SK-N-SH (cell line): Measurements from ENCODE around the gene GRID2IP.

Experiments used
- EZH2phosphoT487 ChIP-seq: fragments of 200-600 bp; sonication (generic); IDR thresholded peaks from 2 replicates; pipeline ENCODE4 v1.6.1; 2017; ENCODE audit warnings: low read depth, mixed run types, mild to moderate bottlenecking, antibody characterized with exemption, moderate library complexity, borderline replicate concordance
- FOXM1 ChIP-seq: IDR thresholded peaks from 2 replicates; pipeline ENCODE4 v1.4.0; 2012; ENCODE audit warnings: low read depth, mild to moderate bottlenecking
- GABPA ChIP-seq: IDR thresholded peaks from 2 replicates; pipeline ENCODE4 v1.4.0; 2012; ENCODE audit warnings: low read depth, mild to moderate bottlenecking
- POLR2AphosphoS5 ChIP-seq: IDR thresholded peaks from 2 replicates; pipeline ENCODE4 v1.6.1; 2012; ENCODE audit warnings: low read depth, low read length
- RAD21 ChIP-seq: IDR thresholded peaks from 2 replicates; pipeline ENCODE4 v1.6.1; 2012; ENCODE audit warnings: mild to moderate bottlenecking, low read length
- RXRA ChIP-seq: IDR thresholded peaks from 2 replicates; pipeline ENCODE4 v1.4.0; 2012; ENCODE audit warnings: low read depth, mild to moderate bottlenecking, borderline replicate concordance
- SMC3 ChIP-seq: IDR thresholded peaks from 2 replicates; pipeline ENCODE4 v1.6.1; 2012; ENCODE audit warnings: low read depth, low read length, improper control_type of control experiment
- TAF1 ChIP-seq: IDR thresholded peaks from 2 replicates; pipeline ENCODE4 v1.6.1; 2012; ENCODE audit warnings: low read depth, mild to moderate bottlenecking, low read length, moderate library complexity, borderline replicate concordance
- YY1 ChIP-seq: IDR thresholded peaks from 2 replicates; pipeline ENCODE4 v1.4.0; 2012; ENCODE audit warnings: low read depth, mild to moderate bottlenecking
- TF ChIP-seq, protein P1 (sequence below): fragments of 200-600 bp; sonication (generic); IDR thresholded peaks from 2 replicates; pipeline ENCODE4 v1.6.1; 2017; ENCODE audit warnings: antibody characterized with exemption, mild to moderate bottlenecking, moderate library complexity
- TF ChIP-seq, protein P2 (sequence below): IDR thresholded peaks from 2 replicates; pipeline ENCODE4 v1.6.1; 2012; ENCODE audit warnings: mild to moderate bottlenecking, low read depth, low read length, moderate library complexity

DNA sequence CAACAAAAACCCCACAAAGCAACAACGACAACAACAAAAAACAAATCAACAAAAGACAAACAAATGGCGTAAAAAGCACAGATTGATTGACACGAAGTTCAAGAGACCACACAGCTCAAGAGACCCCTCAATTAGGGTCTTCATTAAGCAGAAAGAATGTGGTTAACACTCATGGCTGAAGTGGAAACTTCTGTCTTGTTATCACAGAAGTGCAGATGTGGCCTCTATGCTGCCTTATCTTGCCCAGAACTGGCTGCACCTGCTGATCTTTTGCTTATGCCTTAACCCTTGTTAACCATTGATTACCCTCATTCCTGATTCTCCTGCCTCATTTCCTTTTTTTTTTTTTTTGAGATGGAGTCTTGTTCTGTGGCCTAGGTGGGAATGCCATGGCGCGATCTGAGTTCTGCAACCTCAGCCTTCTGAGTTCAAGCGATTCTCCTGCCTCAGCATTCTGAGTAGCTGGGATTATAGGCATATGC is 100.0 kb downstream of the GRID2IP start:
- TF ChIP-seq EZH2phosphoT487 (no peak), SMC3 (no peak), TAF1 (no peak), GABPA (no peak), FOXM1 (no peak), RAD21 (no peak), RXRA (no peak), POLR2AphosphoS5 (no peak), YY1 (no peak)
- TF ChIP-seq, protein P1, sequence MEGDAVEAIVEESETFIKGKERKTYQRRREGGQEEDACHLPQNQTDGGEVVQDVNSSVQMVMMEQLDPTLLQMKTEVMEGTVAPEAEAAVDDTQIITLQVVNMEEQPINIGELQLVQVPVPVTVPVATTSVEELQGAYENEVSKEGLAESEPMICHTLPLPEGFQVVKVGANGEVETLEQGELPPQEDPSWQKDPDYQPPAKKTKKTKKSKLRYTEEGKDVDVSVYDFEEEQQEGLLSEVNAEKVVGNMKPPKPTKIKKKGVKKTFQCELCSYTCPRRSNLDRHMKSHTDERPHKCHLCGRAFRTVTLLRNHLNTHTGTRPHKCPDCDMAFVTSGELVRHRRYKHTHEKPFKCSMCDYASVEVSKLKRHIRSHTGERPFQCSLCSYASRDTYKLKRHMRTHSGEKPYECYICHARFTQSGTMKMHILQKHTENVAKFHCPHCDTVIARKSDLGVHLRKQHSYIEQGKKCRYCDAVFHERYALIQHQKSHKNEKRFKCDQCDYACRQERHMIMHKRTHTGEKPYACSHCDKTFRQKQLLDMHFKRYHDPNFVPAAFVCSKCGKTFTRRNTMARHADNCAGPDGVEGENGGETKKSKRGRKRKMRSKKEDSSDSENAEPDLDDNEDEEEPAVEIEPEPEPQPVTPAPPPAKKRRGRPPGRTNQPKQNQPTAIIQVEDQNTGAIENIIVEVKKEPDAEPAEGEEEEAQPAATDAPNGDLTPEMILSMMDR: no peak
- TF ChIP-seq, protein P2, sequence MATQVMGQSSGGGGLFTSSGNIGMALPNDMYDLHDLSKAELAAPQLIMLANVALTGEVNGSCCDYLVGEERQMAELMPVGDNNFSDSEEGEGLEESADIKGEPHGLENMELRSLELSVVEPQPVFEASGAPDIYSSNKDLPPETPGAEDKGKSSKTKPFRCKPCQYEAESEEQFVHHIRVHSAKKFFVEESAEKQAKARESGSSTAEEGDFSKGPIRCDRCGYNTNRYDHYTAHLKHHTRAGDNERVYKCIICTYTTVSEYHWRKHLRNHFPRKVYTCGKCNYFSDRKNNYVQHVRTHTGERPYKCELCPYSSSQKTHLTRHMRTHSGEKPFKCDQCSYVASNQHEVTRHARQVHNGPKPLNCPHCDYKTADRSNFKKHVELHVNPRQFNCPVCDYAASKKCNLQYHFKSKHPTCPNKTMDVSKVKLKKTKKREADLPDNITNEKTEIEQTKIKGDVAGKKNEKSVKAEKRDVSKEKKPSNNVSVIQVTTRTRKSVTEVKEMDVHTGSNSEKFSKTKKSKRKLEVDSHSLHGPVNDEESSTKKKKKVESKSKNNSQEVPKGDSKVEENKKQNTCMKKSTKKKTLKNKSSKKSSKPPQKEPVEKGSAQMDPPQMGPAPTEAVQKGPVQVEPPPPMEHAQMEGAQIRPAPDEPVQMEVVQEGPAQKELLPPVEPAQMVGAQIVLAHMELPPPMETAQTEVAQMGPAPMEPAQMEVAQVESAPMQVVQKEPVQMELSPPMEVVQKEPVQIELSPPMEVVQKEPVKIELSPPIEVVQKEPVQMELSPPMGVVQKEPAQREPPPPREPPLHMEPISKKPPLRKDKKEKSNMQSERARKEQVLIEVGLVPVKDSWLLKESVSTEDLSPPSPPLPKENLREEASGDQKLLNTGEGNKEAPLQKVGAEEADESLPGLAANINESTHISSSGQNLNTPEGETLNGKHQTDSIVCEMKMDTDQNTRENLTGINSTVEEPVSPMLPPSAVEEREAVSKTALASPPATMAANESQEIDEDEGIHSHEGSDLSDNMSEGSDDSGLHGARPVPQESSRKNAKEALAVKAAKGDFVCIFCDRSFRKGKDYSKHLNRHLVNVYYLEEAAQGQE: no peak
